K562 (cell line): ENCODE results near the gene JPH4. TPM values are rescaled to one million over a fixed set of nuclear protein-coding genes. Genes with fewer than 3 reads are reported as not detected.

Experiments used
- ATAC-seq: fragments of 200-7000 bp; cut with Tn5 transposase; 3 replicates; pipeline ENCODE4 v1.9.1; 2020; ENCODE audit warnings: moderate library complexity
- BruUV-seq: library from RNA; stranded (reverse); fragments of 400-500 nt; replicated peaks from 2 replicates; lab custom pipeline; 2021; lab: Mats Ljungman, UMichigan
- CTCF ChIA-PET: fragments of 300-600 bp; formaldehyde crosslinking; extraction: SDS; loops from one replicate; lab custom pipeline; 2021; ENCODE audit warnings: low intra/inter-chr PET ratio; lab: Yijun Ruan, JAX
- POLR2A ChIA-PET: fragments of 300-600, 350-650 bp; sonication (Branson Sonifier 250); formaldehyde crosslinking; extraction: SDS; loops from one replicate; lab custom pipeline; 2021; ENCODE audit warnings: antibody characterized with exemption, inconsistent platforms; lab: Yijun Ruan, JAX
- DNase-seq, 4 experiments: peaks; one replicate each; pipeline versions ENCODE4 v3.0.0 to v3.0.0-alpha.2; 2011 to 2018; ENCODE audit warnings: low spot score in 3 of 4, mixed read lengths in 3 of 4; ENCODE audit errors: extremely low read depth in 1 of 4
- FAIRE-seq: peaks from 2 replicates; lab custom pipeline; 2011; peaks lifted over from hg19 to GRCh38; lab: Jason Lieb, UNC
- H2AFZ ChIP-seq: 2 replicates; pipeline ENCODE4 v1.6.0; 2011; ENCODE audit warnings: low read depth, low read length, control low read depth, inconsistent platforms
- H3K27ac ChIP-seq: fragments of 200-600 bp; 3 replicates; pipeline ENCODE4 v1.8.0; 2011; ENCODE audit warnings: low read depth, mild to moderate bottlenecking, control low read depth, inconsistent platforms, low read length, moderate library complexity, mixed read lengths; ENCODE audit errors: extremely low read depth
- H3K27me3 ChIP-seq, 2 experiments: fragments of 300-600 bp in 1 of 2; 2 replicates in 1 of 2; 3 replicates in 1 of 2; pipeline versions ENCODE4 v1.6.0 to v1.8.0; 2011; ENCODE audit warnings: inconsistent platforms in 2 of 2, low read length in 2 of 2, mild to moderate bottlenecking in 1 of 2, mixed read lengths in 1 of 2, moderate library complexity in 1 of 2; ENCODE audit not compliant: control insufficient read depth in 2 of 2, insufficient read depth in 2 of 2
- H3K36me3 ChIP-seq: fragments of 300-600 bp; 3 replicates; pipeline ENCODE4 v1.8.0; 2011; ENCODE audit warnings: mild to moderate bottlenecking, low read length, inconsistent platforms; ENCODE audit not compliant: control insufficient read depth, insufficient read depth
- H3K4me1 ChIP-seq, 2 experiments: fragments of 200-600 bp in 1 of 2; replicated peaks in 1 of 2; 2 replicates in 1 of 2; 3 replicates in 1 of 2; pipeline versions ENCODE4 v1.5.1 to v1.8.0; 2011; ENCODE audit warnings: inconsistent platforms in 2 of 2, low read length in 2 of 2, mild to moderate bottlenecking in 1 of 2, mixed read lengths in 1 of 2, moderate library complexity in 1 of 2; ENCODE audit not compliant: control insufficient read depth in 2 of 2, insufficient read depth in 2 of 2
- H3K4me2 ChIP-seq: 2 replicates; pipeline ENCODE4 v1.6.1; 2011; ENCODE audit warnings: low read length, control low read depth, inconsistent platforms, mixed read lengths; ENCODE audit not compliant: insufficient read depth
- H3K4me3 ChIP-seq: fragments of 200-600 bp; sonication (generic), shearing (Covaris generic); 2 replicates; pipeline ENCODE4 v1.5.1; 2016; ENCODE audit warnings: control low read depth, inconsistent platforms
- H3K79me2 ChIP-seq: fragments of 200-600 bp; 3 replicates; pipeline ENCODE4 v1.8.0; 2011; ENCODE audit warnings: low read length, inconsistent platforms; ENCODE audit not compliant: control insufficient read depth, insufficient read depth
- H3K9ac ChIP-seq, 2 experiments: 2 replicates each; pipeline versions ENCODE4 v1.6.0 to v1.6.1; 2011; ENCODE audit warnings: low read depth in 2 of 2, low read length in 2 of 2, control low read depth in 1 of 2, inconsistent platforms in 1 of 2, mild to moderate bottlenecking in 1 of 2, mixed read lengths in 1 of 2; ENCODE audit not compliant: insufficient read depth in 1 of 2
- H3K9me1 ChIP-seq: one replicate; pipeline ENCODE4 v1.6.0; 2011; ENCODE audit warnings: inconsistent platforms, mild to moderate bottlenecking, low read length, moderate library complexity; ENCODE audit not compliant: control insufficient read depth, insufficient read depth
- H3K9me3 ChIP-seq: replicated peaks from 2 replicates; pipeline ENCODE4 v1.5.1; 2011; ENCODE audit warnings: low read depth, low read length, inconsistent platforms; ENCODE audit not compliant: control insufficient read depth, insufficient read depth
- H4K20me1 ChIP-seq: replicated peaks from 2 replicates; pipeline ENCODE4 v1.6.1; 2011; ENCODE audit warnings: low read length, inconsistent platforms, mixed read lengths; ENCODE audit not compliant: control insufficient read depth, insufficient read depth
- TRIM25 ChIP-seq: fragments of 450-650 bp; IDR thresholded peaks from 2 replicates; pipeline ENCODE4 v1.7.0; 2016; ENCODE audit warnings: borderline replicate concordance
- WGBS: fragments of 100-300 bp; shearing (Covaris generic); methylation state at CpG from one replicate; pipeline ENCODE4 v1.1.6; 2016; ENCODE audit warnings: low coverage, mixed read lengths; ENCODE audit not compliant: insufficient coverage; ENCODE audit errors: missing lambda C conversion rate; 5-methylcytosine and 5-hydroxymethylcytosine counted together
- in situ Hi-C: fragments of 300-500 bp; cut with MboI; formaldehyde crosslinking; loops from 4 replicates; pipeline ENCODE4 v1.15.0; 2018; ENCODE audit warnings: inconsistent platforms, mixed read lengths
- intact Hi-C: fragments of 100-400 bp; cut with micrococcal nuclease; formaldehyde crosslinking; loops from 2 replicates; pipeline ENCODE4 v1.14.2; 2022
- polyA plus RNA-seq, 8 experiments: library from polyadenylated mRNA; depleted of rRNA in 4 of 8; stranded (reverse) in 5 of 8; unstranded in 3 of 8; fragments of >200 nt; fragmentation: Nextera tagmentation in 2 of 8; fragmentation: Illumina TruSeq in 1 of 8; extraction: Ambion mirVana in 2 of 8; extraction: Trizol in 1 of 8; gene quantifications; 2 replicates each; pipeline versions ENCODE4 v1.2.1 to v1.2.3, GENCODE V29; 2011 to 2014; ENCODE audit warnings: inconsistent platforms in 1 of 8, missing spikeins in 1 of 8
- total RNA-seq, 7 experiments: library from RNA; depleted of rRNA in 6 of 7; stranded (reverse); fragments of >200 nt in 6 of 7; fragmentation: Illumina TruSeq in 2 of 7; extraction: Trizol in 2 of 7; gene quantifications; 2 replicates each; pipeline versions ENCODE4 v1.2.1 to v1.2.3, GENCODE V29; 2011 to 2021; ENCODE audit warnings: low replicate concordance in 1 of 7

The JPH4 gene
- total and polyA plus RNA-seq, 9 of the 15 experiments (the other 6 are each of a cell fraction or from before 2014, with no cell fraction given), result 0.04 to 0.13 (median 0.06) TPM; not detected in 5

DNA sequence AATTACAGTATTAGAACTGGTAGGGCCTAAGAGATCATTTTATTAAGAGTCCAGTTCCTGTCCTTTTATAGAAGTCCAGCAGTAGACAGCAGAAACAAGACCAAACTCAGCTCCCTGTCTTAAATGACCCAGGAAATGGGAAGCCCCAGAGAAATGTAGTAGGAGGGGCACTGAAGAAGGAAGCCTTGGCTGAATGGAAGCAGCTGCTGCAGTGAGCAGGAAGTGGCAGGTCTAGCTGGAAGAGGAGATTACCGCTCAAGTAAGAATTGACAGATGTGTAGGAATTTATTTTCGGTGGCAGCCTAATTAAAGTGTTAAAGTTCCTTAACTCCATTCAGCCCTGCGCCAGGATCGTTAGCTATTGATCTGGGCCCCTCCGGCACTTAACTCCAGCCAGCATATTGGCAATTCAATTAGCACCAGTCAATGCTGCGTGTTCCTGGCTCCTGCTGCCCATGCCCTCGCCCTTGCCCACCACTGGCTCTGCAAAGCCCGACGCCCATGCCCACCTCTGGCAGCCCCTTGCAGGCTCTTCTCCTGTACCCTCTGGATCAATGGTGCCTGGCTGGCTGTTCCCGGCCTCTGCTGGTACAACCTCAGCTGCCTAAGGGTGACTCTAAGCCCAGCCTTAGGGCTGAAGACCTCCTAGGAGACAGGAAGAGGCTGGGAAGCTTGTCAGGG is 48.1 kb downstream of the JPH4 start:
- POLR2A ChIA-PET, result interaction anchor here (1.4 kb wide), 1 partner anchor 23 kb away, joined by 3 read pairs; no protein-coding TSS in a partner anchor

More for the DNA sequence above, 48.1 kb downstream of the JPH4 start:
- Histone ChIP-seq H3K4me1 (peaks cover 0 to 5% of the 10 kb centered on the region in 2 experiments; a peak in 2 of 5 replicates), H3K9me1 (no peaks in the 10 kb centered on the region), H3K27ac (no peak overlapping the region), H3K36me3 (no peaks in the 10 kb centered on the region), H3K9ac (no peak overlapping the region), H3K27me3 (peaks cover 0 to 36% of the 10 kb centered on the region in 2 experiments; a peak in 3 of 5 replicates), H2AFZ (no peak overlapping the region), H3K79me2 (no peaks in the 10 kb centered on the region), H3K4me3 (no peak overlapping the region), H3K9me3 (no peaks in the 10 kb centered on the region), H4K20me1 (no peaks in the 10 kb centered on the region; the same call in 1 of the 2 replicates), H3K4me2 (no peak overlapping the region)
- ATAC-seq, result no peak
- in situ Hi-C loops (no loop called here), intact Hi-C loops (no loop called here)
- no TSS peak for BruUV-seq
- CTCF ChIA-PET, result no interaction called here
- no peak for TF ChIP-seq TRIM25
- no peak for DNase-seq
- 24% methylated on average over 10 of the region's 10 CpGs for WGBS
- FAIRE-seq, result no peak
